ENCODE measurements around the gene NUP62CL.
"Not testable (repeated sequence)": the region's sequence is repeated elsewhere in the genome, so short reads cannot be mapped to it uniquely, and the experiment has no call there.

The NUP62CL gene, protein sequence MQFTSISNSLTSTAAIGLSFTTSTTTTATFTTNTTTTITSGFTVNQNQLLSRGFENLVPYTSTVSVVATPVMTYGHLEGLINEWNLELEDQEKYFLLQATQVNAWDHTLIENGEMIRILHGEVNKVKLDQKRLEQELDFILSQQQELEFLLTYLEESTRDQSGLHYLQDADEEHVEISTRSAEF

DNA sequence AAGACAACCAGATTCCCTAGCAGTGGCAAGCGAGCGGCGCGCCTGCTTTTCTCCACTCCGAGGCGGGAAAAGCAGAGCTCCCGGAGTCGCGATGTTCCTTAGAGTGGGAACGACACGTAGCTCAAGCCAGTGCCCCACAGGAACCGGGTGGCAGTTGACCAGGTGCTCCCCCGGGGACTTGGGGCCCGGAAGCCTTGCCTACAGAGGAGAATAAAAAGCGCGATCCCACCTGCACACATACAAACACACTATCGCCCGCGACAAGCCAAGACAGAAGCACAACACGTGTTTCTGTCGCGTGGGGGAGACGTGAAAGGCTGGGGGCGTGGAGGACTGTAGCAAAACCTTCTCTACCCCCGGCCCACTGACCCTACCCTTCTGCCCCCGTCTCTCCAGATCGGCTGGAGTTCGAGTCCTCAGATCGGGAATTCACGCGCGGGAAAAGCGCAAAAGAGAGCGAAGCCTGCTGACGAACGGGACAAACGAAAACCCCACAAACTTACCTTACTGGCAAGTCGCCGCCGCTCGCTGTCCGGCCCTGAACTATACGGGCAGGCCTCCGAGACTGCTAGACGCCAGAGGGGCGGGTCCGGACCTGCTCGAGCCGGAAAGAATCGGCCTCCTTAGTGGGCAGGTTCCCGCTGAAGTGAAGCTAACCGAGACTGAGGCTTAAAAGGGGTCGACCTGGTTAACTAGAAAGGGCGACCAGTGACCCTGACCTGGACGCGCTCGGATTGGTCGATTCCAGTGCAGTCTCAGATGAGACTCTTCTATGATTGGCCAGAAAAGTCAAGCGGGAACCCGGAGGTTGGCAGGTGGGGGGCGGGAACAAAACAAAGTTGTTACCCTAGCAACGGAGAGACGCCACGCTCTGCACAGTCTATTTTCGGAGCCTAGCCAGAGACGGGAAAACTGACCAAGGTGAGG is at the start of gene NUP62CL, which contains the start of gene DNAAF6:
Gene NUP62CL, minus strand, starts transcription at position 664 of the 927 bp plus-strand sequence. CDS start 31,287 bp downstream, outside the sequence.
Gene DNAAF6, plus strand, starts transcription at position 842 of the 927 bp plus-strand sequence. CDS start 6,265 bp downstream, outside the sequence.
- peak; percentile 61 for DNase-seq

DNA sequence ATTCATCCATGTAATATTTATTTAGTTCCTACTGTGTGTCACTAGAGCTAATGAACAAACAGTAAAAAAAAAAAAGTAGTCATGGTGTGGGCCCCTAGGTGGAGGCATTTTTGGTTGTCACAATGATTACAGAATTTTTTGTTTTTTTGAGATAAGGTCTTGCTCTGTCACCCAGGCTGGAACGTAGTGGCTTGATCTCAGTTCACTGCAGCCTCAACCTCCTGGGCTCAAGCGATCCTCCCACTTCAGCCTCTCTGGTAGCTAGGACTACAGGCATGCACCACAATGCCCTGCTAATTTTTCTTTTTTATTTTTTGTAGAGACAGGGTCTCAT is 22.2 kb upstream of the NUP62CL start:
- no peak for DNase-seq

DNA sequence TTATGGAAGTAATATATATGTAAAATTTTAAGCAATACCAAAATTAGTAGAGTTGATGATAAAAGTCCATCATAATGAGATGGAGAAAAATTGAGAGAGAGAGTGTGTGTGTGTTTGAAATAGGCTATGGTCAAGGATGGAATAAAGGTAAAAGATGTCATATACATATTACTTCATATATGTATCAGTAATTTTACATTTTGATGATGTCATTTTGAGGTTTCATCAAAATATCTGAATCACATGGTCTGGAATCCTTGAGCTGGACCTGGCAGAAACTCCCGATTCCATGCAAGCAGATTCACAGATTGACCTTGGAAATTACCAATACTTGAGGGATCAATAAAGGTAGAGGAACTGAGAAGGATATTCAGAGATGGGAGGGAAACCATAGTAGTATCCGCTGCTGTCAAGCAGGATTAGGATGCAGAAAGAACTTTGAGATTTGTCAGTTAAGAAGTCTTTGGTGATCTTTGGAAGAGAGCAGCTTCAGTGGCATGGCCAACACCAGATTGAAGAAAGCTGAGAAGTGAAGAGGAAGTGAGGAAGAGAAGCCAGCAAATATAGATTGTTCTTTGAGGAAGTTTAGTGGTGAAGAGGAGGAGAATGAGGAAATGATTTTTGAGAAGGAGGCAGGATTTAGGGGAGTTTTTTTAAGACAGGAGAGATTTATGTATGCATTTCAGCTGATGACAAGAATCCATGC is 21.7 kb upstream of the NUP62CL start:
- DNase-seq = no peak

DNA sequence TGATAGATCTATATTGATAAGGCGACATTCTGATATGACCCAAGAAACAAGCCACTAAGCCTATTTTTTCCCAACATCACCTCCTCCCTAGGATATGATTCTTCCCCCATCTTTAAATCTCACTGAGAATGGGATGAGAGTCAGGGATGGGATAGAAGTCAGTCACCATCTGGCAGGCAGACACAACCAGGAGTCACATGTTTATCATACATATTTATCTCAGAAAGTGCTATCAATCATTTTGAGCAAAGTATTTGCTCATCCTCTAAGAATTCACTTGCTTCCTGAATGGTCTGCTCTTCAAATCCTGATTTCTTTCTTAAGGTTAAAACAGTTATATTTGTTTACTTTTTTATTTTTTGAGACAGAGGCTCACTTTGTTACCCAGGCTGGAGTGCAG is 20.5 kb upstream of the NUP62CL start:
- no peak for DNase-seq

DNA sequence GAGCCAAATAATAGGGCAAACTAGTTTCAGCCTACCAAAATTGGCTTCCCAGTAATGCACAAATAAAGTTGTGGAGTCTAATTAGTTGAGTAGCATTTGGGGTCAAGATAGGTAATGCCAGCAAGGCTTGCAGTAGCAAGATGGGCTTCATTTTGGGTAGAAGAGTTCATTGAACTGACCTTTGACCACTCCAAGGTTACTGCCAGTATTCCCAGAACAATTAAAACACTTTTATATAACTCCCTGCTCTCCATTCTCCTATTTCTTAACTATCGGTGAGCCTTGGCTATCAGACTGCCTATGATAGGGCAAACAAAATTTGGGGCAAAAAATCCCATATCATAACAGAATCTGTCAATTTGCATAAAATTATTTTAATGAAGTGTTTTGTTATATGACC is 7.2 kb upstream of the NUP62CL start:
- DNase-seq = no peak

DNA sequence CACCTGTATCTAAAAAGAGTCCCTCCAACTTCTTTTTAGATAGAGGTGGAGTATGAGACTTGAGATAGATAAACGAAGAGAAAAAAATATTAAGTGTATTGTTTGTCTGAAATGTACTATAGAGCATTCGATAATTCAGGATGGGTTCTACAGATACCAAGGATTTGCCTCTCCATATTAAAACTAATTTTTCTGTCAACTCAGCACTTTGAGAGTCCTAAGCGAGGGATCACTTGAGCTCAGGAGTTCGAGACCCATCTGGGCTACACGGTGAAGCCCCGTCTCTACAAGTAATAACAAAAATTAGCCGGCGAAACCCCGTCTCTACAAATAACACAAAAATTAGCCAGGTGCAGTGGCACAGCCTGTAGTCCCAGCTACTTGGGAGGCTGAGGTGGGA is 1.7 kb upstream of the NUP62CL start:
- no peak for DNase-seq

DNA sequence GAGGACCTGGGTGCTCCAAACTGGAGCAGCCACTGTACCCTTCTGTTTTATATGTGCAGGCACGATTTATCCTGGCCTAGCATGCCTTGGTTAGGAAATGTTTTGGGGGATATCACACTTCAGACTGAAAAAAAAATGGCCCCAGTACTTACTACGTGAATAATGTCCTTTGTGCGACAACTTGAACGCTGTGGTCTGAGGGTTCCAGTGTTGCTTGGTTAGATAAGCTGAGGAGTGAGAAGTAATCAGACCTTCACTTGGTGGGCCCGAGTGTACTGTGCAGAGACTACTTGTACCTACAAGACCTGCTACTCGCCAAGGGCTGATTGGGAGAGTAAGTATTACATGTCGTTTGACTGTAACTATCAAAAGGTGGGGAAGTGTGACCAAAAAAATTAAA is 856 bp upstream of the NUP62CL start:
- no peak for DNase-seq

DNA sequence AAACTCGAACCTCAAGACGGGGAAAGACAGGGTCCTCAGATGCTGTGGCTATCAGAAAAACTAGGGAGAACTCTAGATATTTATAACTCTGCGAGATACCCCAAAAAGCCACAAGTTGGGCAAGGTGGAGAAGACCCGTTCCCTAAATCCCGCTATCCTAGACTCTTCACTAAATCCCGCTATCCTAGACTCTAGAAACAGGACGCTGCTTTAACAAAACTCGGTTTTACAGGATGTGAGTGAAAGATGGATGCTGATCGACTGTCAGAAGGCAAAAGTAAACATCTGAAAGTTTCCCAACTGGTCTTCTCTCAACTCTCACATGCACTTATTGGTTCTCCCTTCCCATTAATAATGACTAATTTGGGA is 448 bp upstream of the NUP62CL start:
- no peak for DNase-seq

DNA sequence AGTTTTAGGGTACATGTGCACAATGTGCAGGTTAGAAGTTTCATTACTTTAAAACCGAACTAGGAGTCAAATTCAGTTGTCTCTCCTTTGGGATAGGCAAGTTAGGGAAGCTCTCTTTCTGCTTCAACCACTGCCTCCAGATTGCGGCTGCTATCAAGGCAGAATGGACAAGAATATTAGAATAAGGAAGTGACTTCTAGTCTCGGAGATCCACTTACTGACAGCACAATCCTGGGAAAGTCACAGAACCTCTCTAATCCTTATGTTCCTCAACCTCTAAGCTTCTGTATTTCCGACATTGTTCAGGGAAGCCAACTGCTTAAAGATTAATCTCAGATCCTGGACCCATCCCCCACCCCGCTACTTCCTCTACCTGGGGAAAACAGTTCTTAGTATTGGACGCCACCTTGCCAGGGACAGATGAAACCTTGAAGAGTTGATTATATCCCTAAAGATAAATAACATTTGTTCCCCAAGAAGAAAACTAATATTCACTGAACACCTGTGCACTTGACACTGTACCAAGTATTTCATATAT is 2.1 kb downstream of the NUP62CL start:
- no peak for DNase-seq

DNA sequence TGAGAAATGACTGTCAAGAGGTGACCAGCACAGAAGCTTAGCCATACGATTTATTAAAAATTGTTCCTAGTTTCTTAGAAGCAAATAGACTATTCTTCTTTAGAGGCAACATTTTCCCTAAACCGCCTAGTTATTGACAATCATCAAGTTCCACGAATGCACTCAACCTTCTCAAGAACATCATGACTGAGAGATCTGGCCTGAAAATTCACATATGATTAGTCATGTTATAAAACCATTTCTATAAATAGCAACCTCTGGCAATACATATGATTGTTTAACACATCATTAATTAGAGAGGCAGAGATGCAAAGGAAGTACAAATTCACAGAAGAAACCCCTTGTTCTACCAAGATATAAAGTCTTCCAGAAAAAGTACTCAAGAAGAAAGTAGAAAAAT is 6.7 kb downstream of the NUP62CL start:
- DNase-seq = no peak

DNA sequence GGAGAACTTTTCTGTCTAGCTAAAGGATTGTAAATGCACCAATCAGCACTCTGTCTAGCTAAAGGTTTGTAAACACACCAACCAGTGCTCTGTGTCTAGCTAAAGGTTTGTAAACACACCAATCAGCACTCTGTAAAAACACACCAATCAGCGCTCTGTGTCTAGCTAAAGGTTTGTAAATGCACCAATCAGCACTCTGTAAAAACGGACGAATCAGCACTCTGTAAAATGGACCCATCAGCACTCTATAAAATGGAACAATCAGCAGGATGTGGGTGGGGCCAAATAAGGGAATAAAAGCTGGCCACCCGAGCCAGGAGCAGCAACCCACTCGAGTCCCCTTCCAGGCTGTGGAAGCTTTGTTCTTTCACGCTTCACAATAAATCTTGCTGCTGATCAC is 8.2 kb downstream of the NUP62CL start:
- not testable (repeated sequence) for DNase-seq

DNA sequence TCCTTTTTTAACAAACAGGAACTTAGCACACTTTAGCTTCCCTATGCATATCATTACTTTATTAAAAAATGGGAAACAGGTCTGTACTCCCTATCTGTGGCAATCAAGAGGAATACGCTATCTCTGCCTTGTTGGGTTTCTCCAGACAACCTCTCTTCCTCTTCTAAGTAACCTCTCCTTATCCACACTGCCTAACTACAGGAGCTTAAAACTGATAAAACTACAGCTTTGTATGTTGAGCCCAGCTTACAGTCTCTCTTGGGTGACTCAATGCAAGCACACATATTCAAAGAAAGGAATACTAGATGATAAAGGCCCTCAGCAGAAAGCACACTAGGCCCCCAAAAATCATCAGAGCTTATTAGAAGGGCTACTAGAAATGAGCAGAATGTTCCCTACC is 8.9 kb downstream of the NUP62CL start:
- no peak for DNase-seq

DNA sequence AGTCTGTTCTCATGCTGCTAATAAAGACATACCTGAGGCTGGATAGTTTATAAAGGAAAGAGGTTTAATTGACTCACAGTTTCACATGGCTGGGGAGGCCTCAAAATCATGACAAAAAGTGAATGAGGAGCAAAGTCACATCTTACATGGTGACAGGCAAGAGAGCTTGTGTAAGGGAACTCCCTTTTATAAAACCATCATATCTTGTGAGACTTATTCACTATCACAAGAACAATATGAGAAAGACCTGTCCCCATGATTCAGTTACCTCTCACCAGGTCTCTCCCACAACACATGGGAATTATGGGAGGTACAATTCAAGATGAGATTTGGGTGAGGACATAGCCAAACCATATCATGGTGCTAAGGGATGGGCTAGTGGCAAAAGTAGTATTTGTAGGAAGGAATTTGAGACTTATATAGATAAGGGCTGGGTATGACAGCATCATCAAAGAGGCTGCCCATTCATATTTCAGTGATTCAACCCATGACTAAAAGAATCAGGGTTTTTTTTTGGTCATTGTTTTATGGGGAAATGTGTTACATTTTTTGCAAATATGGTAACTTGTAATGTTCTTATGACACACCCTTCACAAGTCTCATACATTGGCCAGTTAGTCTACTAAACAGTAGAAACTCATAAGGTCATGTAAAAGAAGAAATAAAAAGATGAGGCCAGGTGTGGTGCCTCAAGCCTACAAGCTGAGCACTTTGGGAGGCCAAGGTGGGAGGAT is 34.7 kb downstream of the NUP62CL start:
- DNase-seq = no peak

DNA sequence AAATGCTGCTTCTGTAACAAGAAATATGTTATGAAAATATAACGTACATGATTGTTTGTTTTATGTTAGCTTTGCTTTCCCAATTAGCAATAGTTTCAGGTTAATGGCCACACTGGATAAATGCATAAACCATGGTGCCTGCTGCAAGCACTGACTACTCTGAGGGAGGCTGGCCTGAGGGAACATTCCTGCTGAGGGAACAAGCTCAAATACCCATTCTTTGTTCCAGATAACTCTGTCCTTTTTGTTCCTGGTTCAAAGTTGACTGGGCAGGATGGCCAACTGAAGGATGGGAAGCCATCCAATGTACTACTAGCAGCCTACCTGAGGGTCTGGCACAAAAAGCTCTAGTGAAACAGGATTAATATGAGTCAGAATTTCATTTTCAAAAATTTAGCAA is 37.5 kb downstream of the NUP62CL start:
- DNase-seq = no peak

DNA sequence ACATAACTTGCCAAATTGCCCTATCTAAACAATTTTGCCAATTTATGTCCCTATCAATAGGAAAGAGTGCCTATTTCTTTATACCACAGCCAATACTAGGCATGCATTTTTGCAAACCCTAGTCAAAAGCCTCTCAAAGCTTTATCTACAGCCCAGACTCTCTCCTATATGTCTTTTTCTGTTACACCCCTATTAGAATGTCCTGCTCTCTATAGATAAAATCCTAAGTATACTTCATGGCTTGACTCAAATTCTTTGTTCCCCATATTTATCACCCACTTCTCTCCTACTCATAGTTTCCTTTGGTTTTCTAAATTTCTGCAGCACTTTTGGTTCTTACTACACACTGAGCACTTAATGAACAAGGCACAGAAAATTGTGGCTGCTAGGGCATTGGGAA is 38.0 kb downstream of the NUP62CL start:
- no peak for DNase-seq

DNA sequence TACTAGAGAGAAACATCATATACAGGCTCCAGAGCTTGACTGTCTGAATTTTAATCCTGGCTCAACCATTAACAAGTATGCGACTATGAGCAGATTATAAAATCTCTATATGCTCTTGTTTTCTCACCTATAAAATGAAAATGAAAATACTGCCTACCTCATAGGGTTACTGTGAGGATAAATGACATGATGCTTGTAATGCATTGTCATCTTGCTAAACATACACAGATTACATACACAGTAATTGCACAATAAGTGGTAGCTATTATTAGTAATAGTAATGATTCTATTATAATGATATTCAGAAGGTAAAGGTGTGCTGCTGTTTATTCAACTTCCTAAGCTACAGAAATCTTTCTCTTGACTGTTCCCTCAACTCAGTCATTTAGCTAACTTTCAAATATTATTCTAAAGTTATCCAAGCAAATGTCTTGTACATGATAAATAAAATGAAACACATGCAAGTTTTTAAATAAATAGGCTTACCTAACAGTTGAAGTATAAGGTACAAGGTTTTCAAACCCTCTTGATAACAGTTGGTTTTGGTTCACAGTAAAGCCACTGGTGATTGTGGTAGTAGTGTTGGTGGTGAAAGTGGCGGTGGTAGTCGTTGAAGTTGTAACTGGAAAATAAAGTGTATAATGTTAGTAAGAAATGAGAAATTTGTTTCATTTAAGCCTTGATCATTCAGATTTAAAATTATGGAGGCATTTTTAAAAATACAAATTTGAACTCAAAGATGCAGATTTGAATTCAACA is 38.9 kb downstream of the NUP62CL start:
- no peak for DNase-seq

DNA sequence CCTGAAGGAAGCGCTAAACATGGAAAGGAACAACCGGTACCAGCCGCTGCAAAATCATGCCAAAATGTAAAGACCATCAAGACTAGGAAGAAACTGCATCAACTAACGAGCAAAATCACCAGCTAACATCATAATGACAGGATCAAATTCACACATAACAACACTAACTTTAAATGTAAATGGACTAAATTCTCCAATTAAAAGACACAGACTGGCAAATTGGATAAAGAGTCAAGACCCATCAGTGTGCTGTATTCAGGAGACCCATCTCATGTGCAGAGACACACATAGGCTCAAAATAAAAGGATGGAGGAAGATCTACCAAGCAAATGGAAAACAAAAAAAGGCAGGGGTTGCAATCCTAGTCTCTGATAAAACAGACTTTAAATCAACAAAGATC is 48.6 kb downstream of the NUP62CL start:
- DNase-seq = not testable (repeated sequence)

DNA sequence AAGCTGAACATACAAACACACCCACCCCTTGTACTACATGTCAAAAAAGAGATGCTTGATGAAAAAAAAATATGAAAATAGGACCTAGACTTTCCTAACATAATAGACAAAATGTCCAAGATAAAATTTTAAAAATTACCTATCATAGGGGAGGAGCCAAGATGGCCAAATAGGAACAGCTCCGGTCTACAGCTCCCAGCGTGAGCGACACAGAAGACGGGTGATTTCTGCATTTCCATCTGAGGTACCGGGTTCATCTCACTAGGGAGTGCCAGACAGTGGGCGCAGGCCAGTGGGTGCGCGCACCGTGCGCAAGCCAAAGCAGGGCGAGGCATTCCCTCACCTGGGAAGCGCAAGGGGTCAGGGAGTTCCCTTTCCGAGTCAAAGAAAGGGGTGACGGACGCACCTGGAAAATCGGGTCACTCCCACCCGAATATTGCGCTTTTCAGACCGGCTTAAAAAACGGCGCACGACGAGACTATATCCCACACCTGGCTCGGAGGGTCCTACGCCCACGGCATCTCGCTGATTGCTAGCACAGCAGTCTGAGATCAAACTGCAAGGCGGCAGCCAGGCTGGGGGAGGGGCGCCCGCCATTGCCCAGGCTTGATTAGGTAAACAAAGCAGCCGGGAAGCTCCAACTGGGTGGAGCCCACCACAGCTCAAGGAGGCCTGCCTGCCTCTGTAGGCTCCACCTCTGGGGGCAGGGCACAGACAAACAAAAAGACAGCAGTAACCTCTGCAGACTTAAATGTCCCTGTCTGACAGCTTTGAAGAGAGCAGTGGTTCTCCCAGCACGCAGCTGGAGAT is 50.4 kb downstream of the NUP62CL start:
- DNase-seq = not testable (repeated sequence)

DNA sequence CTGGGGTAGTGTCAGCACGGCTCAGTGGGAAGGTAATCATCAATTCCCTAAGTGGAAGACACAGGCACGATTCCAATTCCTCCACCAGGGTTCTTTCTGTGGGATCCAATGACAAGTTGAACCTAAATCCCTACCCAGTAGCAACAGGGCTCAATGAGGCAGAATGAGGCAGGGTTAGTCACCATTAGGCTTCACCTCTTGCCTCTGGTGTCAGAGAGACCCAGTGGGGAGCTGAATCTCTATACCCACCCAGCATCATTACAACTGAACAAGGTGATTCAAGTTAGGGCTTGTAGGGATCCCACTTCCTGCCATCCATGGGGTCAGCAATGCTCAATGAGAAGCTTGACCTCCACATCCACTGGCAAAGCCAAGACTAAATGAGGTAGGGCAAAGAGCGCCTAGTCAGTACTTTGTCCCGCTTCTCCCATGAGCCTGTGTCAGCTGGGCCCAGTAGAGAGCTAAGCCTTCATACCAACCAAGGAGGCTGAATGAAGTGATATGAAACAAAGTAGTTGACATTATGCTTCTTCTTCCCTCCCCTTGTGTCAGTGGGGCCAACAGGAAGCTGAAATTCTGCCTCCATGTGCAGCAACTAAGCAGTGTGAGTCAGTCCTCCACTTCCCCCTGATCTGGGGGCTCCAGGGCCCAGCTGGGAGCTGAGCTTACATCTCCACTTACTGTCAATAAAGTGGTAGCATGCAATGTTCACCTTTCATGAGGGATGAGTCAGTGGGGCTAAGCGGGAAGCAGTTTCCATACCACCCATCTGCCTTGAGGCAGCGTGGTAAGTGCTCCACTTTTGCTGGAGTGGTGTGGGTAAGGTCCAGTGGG is 51.2 kb downstream of the NUP62CL start:
- DNase-seq = peak; percentile 6

DNA sequence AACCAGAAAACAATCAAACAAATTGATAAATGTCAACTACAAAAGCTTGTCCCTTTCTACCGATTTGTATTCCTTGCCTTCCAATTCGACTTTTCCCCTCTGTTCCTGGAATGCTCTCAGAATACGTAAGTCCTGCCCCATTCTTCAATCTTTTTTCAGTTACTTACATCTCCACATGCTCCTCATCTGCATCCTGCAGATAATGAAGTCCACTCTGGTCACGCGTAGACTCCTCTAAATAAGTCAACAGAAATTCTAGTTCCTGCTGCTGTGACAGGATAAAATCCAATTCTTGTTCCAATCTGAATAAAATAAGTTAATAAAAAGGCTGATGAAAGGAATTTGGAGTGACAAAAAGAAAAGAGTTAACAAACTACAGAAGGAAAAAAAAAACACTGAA is 53.2 kb downstream of the NUP62CL start:
- no peak for DNase-seq
